OCI-LY3 (cell line): ENCODE results near the gene DDX49.

ENCODE experiments used
- H2AFZ ChIP-seq: fragments of 200-600, 300-600 bp; shearing (Covaris generic); 2 replicates; pipeline ENCODE4 v1.6.0; 2014; ENCODE audit warnings: antibody characterized with exemption, low read depth, low read length
- H3K27ac ChIP-seq: fragments of 200-600, 300-600 bp; sonication (generic); 2 replicates; pipeline ENCODE4 v1.5.1; 2014; ENCODE audit warnings: mild to moderate bottlenecking, low read length, moderate library complexity, mixed read lengths
- H3K27me3 ChIP-seq: fragments of 200-600, 300-600 bp; sonication (generic); 2 replicates; pipeline ENCODE4 v1.6.1; 2014; ENCODE audit warnings: low read depth, low read length, mixed read lengths
- H3K36me3 ChIP-seq: fragments of 200-600, 300-600 bp; sonication (generic); replicated peaks from 2 replicates; pipeline ENCODE3; 2014; ENCODE audit warnings: low read depth, low read length, mixed read lengths
- H3K4me1 ChIP-seq: fragments of 300-600, 200-600 bp; sonication (generic); 2 replicates; pipeline ENCODE4 v1.6.1; 2014; ENCODE audit warnings: low read length, mixed read lengths
- H3K4me2 ChIP-seq: fragments of 200-600, 300-600 bp; sonication (generic); 2 replicates; pipeline ENCODE4 v1.6.1; 2014; ENCODE audit warnings: low read length, mixed read lengths
- H3K4me3 ChIP-seq: fragments of 300-600, 200-600 bp; sonication (generic); 2 replicates; pipeline ENCODE4 v1.5.1; 2014; ENCODE audit warnings: antibody characterized with exemption, mild to moderate bottlenecking, low read length, moderate library complexity
- H3K79me2 ChIP-seq: fragments of 300-600, 200-600 bp; shearing (Covaris generic); 2 replicates; pipeline ENCODE4 v1.6.1; 2014; ENCODE audit warnings: mild to moderate bottlenecking, low read length, mixed read lengths
- H3K9ac ChIP-seq: fragments of 300-600, 200-600 bp; shearing (Covaris generic); 2 replicates; pipeline ENCODE4 v1.6.0; 2014; ENCODE audit warnings: mild to moderate bottlenecking, low read length, moderate library complexity
- H3K9me3 ChIP-seq: fragments of 200-600, 300-600 bp; shearing (Covaris generic); 2 replicates; pipeline ENCODE4 v1.6.1; 2014; ENCODE audit warnings: low read length, mixed read lengths; ENCODE audit not compliant: insufficient read depth
- H4K20me1 ChIP-seq: fragments of 200-600, 300-600 bp; sonication (generic); 2 replicates; pipeline ENCODE4 v1.6.1; 2016; ENCODE audit warnings: low read length, mixed read lengths; ENCODE audit not compliant: insufficient read depth
- EZH2phosphoT487 ChIP-seq: fragments of 200-600 bp; shearing (Covaris generic); IDR thresholded peaks from 2 replicates; pipeline ENCODE4 v1.6.1; 2018; ENCODE audit warnings: antibody characterized with exemption, mixed run types, low read depth
- TF ChIP-seq, protein P1 (sequence below): fragments of 200-600, 300-600 bp; sonication (generic); IDR thresholded peaks from 2 replicates; pipeline ENCODE4 v1.5.1; 2014; ENCODE audit warnings: antibody characterized with exemption, low read length, low read depth

The DDX49 gene

DNA sequence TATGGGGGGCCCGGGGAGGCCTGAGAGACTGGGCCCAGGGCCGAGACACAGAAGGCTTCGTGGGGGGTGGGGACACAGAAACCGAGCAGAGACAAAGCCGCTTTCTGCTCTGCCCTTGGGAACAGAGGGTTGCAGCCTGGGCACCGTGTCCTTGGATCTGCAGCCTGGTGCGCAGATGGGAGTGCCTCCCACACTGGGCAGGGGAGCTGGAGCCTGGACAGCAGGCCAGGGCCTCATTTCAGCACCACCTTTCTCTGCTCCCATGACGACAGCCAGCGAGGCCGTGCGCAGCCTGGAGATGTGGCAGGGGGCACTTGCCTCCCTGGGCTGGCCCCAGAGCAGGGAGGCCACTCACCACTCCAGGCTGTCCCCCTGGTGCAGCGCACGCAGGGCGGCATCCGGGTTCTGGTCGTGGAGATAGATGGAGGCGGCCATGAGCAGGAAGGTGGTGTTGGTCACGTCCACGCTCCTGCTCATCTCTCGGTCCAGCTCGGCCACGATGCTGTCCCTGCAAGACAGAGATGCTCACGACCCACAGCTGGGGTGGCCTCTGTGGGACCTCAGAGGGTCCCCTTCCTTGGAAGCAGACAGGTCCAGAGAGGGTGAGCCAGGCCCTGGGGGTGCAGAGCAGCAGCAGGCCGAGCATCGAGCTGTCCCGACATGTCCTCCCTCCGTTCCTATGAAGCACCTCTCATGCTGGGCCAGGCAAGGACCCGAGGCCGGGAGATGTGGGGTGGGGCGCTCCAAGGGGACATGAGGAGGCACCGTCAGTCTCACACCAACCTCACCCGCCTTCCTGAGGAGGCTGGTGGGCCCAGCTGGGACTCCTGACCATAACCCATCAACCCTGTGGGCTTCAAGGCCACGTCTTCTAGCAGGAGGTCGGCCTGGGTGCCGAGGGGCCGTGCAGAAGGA lies 12.7 kb upstream of the DDX49 start:
- no peak overlapping the region for H3K4me2 ChIP-seq
- no peaks in the 10 kb centered on the region for H3K9me3 ChIP-seq
- TF ChIP-seq EZH2phosphoT487, result no peak
- TF ChIP-seq, protein P1, sequence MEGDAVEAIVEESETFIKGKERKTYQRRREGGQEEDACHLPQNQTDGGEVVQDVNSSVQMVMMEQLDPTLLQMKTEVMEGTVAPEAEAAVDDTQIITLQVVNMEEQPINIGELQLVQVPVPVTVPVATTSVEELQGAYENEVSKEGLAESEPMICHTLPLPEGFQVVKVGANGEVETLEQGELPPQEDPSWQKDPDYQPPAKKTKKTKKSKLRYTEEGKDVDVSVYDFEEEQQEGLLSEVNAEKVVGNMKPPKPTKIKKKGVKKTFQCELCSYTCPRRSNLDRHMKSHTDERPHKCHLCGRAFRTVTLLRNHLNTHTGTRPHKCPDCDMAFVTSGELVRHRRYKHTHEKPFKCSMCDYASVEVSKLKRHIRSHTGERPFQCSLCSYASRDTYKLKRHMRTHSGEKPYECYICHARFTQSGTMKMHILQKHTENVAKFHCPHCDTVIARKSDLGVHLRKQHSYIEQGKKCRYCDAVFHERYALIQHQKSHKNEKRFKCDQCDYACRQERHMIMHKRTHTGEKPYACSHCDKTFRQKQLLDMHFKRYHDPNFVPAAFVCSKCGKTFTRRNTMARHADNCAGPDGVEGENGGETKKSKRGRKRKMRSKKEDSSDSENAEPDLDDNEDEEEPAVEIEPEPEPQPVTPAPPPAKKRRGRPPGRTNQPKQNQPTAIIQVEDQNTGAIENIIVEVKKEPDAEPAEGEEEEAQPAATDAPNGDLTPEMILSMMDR, result no peak
- peaks cover 18% of the 10 kb centered on the region for H3K36me3 ChIP-seq
- H3K4me3 ChIP-seq, result no peak overlapping the region
- H3K4me1 ChIP-seq, result no peaks in the 10 kb centered on the region
- H2AFZ ChIP-seq, result no peak overlapping the region
- no peaks in the 10 kb centered on the region for H3K79me2 ChIP-seq
- H3K27ac ChIP-seq, result no peak overlapping the region
- peaks cover 3% of the 10 kb centered on the region for H4K20me1 ChIP-seq
- H3K9ac ChIP-seq, result no peak overlapping the region
- no peaks in the 10 kb centered on the region for H3K27me3 ChIP-seq

DNA sequence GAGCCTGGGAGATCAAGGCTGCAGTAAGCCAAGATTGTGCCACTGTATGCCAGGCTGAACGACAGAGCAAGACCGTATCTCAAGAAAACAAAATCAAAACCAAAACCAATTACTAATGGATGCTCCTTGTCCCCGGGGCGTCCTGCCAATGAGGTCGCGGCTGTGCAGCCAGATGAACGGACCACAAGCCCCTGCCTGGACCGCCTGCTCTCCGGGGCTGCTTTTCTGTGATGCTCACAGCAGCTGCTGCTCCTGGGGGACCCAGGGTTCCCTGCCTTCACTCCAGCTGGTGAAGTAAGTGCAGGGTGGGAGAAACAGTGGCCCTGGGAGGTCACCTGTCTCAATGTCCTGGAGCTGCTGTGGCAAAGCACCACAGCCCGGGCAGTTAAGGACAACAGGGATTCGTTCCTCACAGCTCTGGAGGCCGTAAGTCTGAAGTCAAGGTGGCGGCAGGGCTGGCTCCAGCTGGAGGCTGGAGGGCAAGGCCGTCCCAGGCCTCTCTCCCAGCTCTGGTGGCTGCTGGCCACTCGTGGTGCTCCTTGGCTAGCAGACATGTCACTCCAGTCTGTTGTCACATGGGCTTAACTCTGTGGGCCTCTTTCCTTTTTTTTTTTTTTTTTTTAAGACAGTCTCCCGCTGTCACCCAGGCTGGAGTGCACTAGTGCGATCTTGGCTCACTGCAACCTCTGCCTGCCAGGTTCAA lies 10.4 kb upstream of the DDX49 start:
- peaks cover 15% of the 10 kb centered on the region for H3K79me2 ChIP-seq
- no peak overlapping the region for H3K27ac ChIP-seq
- no peaks in the 10 kb centered on the region for H3K9me3 ChIP-seq
- TF ChIP-seq, protein P1, result no peak
- no peak for TF ChIP-seq EZH2phosphoT487
- H3K4me2 ChIP-seq, result no peak overlapping the region
- peaks cover 11% of the 10 kb centered on the region; the same call in 1 of the 2 replicates for H4K20me1 ChIP-seq
- no peak overlapping the region for H3K4me3 ChIP-seq
- H3K36me3 ChIP-seq, result peaks cover 37% of the 10 kb centered on the region
- H2AFZ ChIP-seq, result no peak overlapping the region
- no peaks in the 10 kb centered on the region for H3K27me3 ChIP-seq
- no peaks in the 10 kb centered on the region for H3K4me1 ChIP-seq
- no peak overlapping the region for H3K9ac ChIP-seq

DNA sequence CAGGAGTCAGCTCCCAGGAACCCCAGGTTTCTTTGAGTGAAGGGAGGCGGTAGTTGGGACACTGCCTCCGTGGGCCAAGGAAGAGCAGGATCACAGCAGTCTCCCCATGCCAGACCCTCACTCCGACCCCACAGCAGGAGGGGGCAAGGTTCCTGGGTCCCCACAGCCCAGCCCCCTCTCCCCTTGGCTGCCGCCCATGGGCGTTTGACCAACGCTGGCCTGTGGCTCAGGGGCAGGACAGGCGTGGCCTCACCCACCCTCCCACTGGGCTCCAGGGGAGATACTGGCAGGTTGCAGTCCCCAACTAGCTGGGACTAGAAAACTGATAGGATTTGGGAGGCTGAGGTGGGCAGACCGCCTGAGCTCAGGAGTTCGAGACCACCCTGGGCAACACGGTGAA lies 9.5 kb upstream of the DDX49 start:
- Histone ChIP-seq H3K27me3 (no peaks in the 10 kb centered on the region), H2AFZ (no peak overlapping the region), H3K4me1 (no peaks in the 10 kb centered on the region), H3K79me2 (peaks cover 23% of the 10 kb centered on the region), H3K36me3 (peaks cover 40% of the 10 kb centered on the region), H3K27ac (no peak overlapping the region), H4K20me1 (peaks cover 12% of the 10 kb centered on the region; the same call in 1 of the 2 replicates), H3K9ac (no peak overlapping the region), H3K4me2 (no peak overlapping the region), H3K9me3 (no peaks in the 10 kb centered on the region), H3K4me3 (no peak overlapping the region)
- no peak for TF ChIP-seq EZH2phosphoT487
- TF ChIP-seq, protein P1, result no peak

DNA sequence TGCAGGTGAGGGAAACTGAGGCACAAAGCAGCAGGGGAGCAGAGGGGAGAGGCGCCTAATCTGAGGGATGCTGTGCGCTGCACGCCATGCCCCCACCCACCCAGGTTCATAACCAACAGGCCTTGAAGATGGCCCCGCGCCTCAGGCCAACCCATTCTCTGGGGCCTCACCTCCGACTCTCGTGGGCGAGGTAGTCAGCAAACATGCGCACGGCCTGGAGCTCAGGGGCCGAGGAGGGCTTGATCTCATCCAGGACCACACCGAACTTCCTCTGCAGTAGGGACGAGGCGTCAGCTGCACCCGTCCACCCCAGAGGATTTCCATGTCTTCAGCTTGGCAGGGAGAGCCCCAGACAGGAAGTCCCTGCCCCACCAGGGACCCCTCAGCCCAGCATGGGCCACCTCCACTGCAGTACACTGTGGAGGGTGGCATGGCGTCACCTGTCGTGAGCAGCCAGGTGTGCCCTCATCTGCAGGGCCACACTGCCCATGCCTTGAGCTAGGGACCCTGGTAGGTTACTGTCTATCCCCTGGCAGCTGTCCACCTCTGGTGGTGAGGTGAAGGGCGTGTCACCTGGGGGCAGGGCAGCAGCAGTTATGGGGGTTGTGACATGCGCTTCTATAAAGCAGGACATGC lies 8.6 kb upstream of the DDX49 start:
- peaks cover 17% of the 10 kb centered on the region; the same call in 1 of the 2 replicates for H4K20me1 ChIP-seq
- no peaks in the 10 kb centered on the region for H3K4me1 ChIP-seq
- H3K9ac ChIP-seq, result no peak overlapping the region
- peaks cover 32% of the 10 kb centered on the region for H3K79me2 ChIP-seq
- H3K27me3 ChIP-seq, result no peaks in the 10 kb centered on the region
- no peak overlapping the region for H3K4me2 ChIP-seq
- peaks cover 48% of the 10 kb centered on the region for H3K36me3 ChIP-seq
- H3K4me3 ChIP-seq, result no peak overlapping the region
- H3K27ac ChIP-seq, result no peak overlapping the region
- H2AFZ ChIP-seq, result no peak overlapping the region
- H3K9me3 ChIP-seq, result no peaks in the 10 kb centered on the region
- TF ChIP-seq, protein P1, result no peak
- no peak for TF ChIP-seq EZH2phosphoT487
